ENCODE data around the gene APEX2.
A peak's percentile ranks its signal among the peaks of the same experiment; 100 is the strongest.
"Not testable (repeated sequence)": the region's sequence is repeated elsewhere in the genome, so short reads cannot be mapped to it uniquely, and the experiment has no call there.

The APEX2 gene, protein sequence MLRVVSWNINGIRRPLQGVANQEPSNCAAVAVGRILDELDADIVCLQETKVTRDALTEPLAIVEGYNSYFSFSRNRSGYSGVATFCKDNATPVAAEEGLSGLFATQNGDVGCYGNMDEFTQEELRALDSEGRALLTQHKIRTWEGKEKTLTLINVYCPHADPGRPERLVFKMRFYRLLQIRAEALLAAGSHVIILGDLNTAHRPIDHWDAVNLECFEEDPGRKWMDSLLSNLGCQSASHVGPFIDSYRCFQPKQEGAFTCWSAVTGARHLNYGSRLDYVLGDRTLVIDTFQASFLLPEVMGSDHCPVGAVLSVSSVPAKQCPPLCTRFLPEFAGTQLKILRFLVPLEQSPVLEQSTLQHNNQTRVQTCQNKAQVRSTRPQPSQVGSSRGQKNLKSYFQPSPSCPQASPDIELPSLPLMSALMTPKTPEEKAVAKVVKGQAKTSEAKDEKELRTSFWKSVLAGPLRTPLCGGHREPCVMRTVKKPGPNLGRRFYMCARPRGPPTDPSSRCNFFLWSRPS

GRCh38 chrX:54999717-55000598 lies at the start of gene APEX2:
TSS of gene APEX2 (plus strand) at chrX:55000363. CDS start at chrX:55000423, 60 bp downstream.
- peak; percentile 95 for DNase-seq

DNA sequence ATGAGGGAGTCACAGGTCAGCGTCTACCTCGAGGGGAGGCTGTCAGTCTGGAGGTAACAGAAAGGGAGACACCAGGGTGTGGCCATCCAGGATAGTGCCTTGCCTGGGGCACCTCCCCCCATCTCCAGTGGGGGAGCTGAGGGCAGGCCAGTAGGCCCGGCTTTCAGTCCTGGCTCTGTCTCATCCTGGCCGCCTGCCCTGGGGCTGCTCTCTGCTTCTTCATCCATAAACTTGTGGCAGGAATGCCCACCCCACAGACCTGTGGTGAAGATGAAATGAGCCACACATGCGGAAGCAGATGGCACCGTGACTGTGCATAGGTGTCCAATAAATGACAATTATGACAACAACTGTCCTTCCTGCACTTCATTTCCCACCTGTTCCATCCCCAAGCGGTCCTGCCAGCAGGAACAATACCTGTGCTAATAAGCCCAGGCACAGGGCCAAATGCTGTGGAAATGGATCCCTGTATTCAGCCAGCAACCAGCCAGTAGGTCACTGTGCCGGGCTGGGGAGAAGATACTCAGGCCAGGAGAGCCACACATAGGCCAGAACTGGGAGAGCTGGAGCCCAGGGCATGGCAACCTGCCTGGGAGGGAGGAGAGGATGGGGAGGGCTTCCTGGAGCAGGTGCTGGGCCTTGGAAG lies 49.3 kb upstream of the APEX2 start:
- no peak for DNase-seq

DNA sequence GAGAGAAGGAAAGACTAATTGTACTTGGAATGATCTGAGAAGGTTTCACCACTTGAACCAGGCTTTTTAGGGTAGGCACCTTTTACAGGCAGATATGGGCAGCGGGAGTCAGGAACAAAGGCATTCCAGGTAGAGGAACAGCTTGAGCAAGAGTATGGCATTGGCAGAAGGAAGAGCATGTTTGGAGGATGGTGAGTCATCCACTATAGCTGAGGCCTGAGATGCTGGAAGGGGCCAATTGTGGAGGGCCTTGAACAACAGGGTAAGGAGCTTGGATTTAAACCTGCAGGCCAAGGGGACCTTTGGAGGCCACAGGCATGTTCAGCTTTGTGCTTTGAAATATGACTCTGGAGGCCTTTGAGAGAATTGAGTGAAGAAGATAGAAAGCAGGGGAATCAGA lies 38.4 kb upstream of the APEX2 start:
- DNase-seq = no peak

DNA sequence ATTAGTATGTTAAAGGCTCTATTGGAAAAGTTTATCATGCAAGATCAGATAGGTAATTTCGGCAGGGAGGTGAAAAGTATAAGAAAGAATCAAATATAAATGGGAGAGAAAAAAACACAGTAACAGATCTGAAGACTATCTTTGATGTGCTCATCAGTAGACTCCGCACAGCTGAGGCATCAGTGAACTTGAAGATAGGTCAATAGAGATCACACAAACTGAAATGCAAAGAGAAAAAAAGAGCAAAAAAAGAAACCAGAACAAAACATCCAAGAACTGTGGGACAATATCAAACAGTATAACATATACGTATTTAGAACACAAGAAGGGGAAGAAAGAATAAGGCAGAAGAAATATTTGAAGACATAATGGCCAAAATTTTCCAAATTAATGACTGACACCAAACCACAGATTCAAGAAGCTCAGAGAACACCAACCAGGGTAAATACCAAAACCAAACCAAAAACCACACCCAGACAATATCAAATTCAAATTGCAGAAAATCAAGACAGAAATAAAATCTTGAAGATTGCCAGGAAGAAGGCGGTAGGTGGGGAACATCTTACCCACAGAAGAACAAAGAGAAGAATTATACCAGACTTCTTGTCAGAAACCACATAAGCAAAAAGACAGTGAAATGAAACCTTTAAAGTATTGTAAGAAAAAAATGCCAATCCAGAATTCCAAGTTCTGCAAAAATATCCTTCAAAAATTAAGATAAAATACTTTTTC lies 35.2 kb upstream of the APEX2 start:
- DNase-seq = no peak

DNA sequence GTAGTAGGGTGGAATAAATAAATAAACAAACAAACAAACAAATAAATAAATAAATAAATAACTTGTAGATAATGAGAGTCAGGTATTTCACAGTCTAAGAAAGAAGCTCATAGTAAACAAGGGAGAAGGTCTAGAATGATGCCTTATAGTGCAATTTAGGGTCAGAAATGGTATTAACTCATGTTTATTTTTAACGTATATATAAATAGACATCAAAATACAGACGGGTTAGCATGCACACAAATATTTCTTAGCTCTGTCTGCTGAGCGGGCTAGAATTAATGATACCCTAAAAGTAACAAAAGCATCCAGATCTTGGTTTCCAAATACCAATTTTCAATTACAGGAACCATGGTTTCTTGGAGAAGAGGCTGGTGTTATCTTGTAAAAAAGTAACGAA lies 22.8 kb upstream of the APEX2 start:
- DNase-seq = no peak

DNA sequence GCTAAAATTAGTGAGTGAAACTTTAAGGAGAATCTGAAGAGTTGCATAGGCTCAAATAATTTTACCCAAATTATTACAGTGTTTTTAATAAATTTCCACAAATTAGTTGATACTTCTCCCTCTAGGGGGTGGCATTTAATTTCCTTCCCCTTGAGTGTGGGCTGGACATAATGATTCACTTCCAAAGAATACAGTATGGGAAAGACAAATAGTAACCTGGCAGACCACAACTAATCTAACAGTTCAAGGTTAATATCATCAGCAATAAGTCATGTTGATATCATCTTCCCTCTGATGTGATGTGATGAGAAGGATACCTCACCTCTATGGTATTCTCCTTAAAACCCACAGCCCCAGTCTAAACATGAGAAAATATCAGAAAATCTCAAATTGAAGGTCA lies 21.7 kb upstream of the APEX2 start:
- DNase-seq = no peak

GRCh38 chrX:54979432-54979831 lies 20.7 kb upstream of the APEX2 start:
- DNase-seq = no peak

DNA sequence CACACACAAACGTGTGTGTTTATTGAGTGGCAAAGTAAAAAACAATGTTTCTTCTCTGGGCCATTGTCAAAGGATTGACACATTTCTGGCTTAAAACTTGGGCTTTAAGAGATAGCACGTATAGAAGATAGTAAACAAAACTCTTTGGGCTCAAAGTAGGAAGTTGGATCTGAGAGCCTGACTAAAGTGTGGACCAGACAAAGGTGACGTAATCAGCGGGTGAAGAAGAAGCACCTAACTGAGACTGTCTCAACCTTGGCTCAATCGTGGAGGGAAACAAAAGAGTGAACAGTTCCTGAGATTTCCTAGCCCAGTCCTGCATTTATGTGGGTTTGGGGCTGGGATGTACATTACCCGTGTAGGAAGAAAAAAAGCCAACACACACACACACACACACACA lies 19.8 kb upstream of the APEX2 start:
- no peak for DNase-seq

GRCh38 chrX:54983306-54983705 lies 16.9 kb upstream of the APEX2 start:
- not testable (repeated sequence) for DNase-seq

GRCh38 chrX:54991706-54992105 lies 8.5 kb upstream of the APEX2 start:
- DNase-seq = no peak

DNA sequence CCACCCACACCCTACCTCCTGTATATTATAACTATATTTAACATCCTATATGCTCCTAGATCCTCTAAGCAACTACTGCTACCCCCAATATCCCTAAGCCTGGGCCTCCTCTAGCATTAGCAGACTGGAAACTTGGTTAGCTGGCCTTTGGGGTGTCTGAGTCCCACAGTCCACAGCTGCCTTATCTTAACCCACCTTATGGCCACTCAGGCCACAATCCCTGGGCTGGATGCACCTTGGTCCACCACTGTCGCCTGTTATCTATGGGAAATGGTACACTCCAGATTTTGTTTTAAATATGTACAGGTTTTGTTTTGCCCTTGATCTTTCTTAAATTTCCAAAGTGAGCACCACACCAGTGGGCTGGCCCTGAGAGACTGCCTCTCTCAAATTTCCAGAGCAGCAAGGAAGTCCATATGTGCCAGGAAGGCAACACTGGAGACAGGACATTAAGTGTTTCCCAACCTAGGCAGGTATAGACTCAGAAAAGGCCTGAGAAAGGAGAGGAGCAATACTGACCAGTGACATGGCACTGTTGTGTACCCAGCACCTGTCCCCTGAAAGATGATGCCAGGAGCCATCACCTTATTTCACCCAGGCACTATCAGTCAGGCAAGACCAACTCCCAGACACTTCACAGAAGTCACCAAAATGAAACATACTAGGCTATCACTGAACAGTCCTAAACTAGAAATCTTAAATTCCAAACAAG lies 7.1 kb upstream of the APEX2 start:
- peak; percentile 37 for DNase-seq

DNA sequence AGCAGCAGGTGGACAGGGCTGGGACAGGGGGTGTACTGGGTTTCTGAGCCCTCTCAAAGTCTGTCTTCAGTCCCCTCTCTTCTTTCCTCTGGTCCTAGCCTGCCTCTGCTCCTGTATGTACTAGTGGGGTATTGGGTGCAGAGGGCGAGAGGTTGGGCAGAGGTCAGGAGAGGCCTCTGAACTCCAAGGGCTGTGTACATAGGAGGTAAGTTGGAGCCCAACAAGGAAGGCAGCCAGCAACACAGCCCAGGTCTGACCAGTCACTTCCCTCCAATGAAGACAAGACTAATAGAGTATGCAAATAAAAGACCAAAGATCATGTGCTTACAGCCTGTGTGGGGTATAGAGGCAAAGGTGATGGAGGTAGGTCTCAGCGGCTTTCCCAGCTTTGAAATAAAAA lies 6.1 kb upstream of the APEX2 start, which contains the start of gene PFKFB1:
Gene PFKFB1 (minus strand): TSS at position 90 of the 400 bp plus-strand sequence. CDS start 181 bp downstream, outside the sequence.
- DNase-seq = no peak

DNA sequence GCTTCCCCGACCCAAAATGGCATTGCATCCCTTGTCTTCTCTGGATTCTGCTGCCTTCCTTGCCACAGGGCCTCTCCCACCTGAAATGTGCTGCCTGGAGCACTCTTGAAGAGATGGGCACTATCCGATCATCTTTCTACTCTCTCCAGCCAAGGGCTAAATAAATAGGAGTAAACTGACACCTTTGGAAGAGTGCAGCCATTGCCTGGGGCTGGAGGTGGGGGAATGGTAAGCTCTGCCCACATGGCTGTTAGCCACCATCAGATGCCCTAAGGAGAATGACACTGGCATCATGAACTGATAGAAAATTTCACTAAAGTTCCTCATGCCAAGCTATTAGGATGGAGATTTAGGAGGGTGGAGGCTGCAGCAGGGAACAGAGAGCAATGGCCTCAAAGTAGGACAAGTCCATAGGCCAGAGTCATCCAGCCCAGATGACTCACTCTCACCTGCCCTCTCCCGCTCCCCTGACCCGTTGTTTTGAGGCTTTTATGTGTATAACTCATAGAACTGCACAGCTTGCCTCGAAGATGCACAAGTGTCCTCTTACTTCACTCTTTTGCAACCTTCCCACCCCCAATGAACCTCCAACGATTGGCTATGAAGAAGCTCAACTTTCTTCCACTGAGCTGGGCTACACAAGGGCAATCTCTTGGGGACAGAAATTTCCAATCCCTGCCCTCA lies 5.4 kb upstream of the APEX2 start:
- DNase-seq = no peak

DNA sequence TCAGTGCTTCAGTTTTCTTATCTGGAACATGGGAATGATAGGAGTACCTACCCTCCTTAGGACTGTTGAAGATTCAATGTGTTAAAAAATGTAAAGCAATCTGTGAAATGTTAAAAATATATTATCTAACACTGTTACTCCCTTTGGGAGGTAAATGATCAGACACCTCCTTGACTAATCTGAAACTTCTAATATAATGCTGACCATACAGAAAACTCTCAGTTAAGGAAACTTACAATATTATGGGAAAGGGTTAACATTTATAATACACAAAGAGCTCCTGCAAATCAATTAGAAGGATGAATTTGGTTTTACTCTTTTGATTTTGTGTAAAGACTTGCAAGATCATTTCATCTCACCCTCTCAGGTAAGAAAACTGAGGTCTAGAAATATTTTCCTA lies 4.5 kb upstream of the APEX2 start:
- DNase-seq = no peak

- no peak for DNase-seq
These were observed 4.1 kb downstream of the APEX2 start for GRCh38 chrX:55004231-55004630.

DNA sequence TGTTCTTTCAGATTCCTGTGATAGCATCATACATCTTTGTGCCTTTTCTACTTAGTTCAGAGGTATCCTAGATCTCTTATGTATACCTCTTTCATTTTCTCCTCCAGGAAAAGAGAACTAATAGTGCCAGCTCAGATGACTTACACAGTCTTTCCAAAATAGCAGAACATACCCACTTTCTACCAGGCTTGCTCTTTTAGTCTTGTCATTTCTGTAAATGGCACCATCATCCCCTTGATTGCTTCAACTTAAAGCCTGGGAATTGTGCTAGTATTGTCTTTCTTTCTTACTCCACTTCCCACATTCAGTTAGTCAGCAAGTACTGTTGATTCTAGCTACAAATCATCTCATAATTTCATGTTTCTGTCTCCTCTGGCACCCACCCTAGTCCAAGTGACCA lies 5.1 kb downstream of the APEX2 start:
- DNase-seq = no peak

DNA sequence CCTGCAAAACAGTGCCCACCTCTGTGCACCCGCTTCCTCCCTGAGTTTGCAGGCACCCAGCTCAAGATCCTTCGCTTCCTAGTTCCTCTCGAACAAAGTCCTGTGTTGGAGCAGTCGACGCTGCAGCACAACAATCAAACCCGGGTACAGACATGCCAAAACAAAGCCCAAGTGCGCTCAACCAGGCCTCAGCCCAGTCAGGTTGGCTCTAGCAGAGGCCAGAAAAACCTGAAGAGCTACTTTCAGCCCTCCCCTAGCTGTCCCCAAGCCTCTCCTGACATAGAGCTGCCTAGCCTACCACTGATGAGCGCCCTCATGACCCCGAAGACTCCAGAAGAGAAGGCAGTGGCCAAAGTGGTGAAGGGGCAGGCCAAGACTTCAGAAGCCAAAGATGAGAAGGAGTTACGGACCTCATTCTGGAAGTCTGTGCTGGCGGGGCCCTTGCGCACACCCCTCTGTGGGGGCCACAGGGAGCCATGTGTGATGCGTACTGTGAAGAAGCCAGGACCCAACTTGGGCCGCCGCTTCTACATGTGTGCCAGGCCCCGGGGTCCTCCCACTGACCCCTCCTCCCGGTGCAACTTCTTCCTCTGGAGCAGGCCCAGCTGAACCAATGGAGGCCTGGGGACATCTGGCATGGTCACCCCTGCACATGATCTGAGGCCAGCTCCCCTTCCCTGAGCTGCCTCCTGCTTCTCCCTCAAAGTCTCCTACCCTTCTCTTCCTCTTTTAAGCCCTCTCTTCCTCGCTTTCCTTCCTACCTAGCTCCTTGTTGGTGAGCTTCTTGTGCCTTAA lies 6.9 kb downstream of the APEX2 start:
- no peak for DNase-seq

DNA sequence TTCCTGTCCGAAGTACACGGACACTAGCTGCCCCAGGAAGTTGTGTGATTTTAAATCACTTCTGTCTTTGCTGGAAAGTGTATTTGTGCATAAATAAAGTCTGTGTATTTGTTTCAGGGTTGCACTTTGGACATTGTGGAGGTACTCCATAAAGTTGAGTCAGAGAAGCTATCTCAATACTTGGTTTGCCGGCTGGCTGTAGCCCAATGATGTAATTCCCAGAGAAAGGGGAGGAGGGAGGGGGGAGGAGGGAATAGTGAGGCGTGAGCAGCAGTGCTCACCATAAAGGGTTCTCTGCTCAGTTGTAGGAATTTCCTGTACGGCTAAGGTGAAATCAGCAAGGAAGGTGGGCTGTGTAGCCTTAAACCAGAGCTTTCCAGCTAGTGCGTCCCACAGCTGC lies 7.5 kb downstream of the APEX2 start:
- no peak for DNase-seq

GRCh38 chrX:55008571-55009358 lies 8.6 kb downstream of the APEX2 start:
- peak; percentile 43 for DNase-seq

Data from OCI-M1 (cell line).